ENCODE results near the gene IDUA.

GRCh38 chr4:955931-956381 is 30.9 kb upstream of the IDUA start:
- no peak for TF ChIP-seq BCLAF1 (IDR thresholded peaks at IDR 0.05)
- TF ChIP-seq POLR2A (IDR thresholded peaks at IDR 0.05; ENCODE audit: low read depth, low read length), result no peak
- no peak for TF ChIP-seq CTCF (IDR thresholded peaks at IDR 0.05 in 2 of 3, conservative IDR thresholded peaks at IDR 0.05 in 1 of 3; ENCODE audit: control insufficient read depth in 2 of 3, extremely low read depth in 1 of 3, insufficient read depth in 1 of 3, low read depth in 3 of 3, low read length in 3 of 3)
- no peak for TF ChIP-seq CREB1 (IDR thresholded peaks at IDR 0.05; ENCODE audit: low read depth)
- no peak for TF ChIP-seq PKNOX1 (IDR thresholded peaks at IDR 0.05)
- TF ChIP-seq POLR2AphosphoS5 (IDR thresholded peaks at IDR 0.05; ENCODE audit: low read length), result no peak
- TF ChIP-seq JUNB (IDR thresholded peaks at IDR 0.05), result no peak
- TF ChIP-seq YBX1 (IDR thresholded peaks at IDR 0.05), result no peak

Data from GM12878 (cell line).